Esophagus muscularis mucosa (tissue), 4 donors: ENCODE measurements around the gene EBF4.

Experiments used
- EP300 ChIP-seq: sonication (generic); formaldehyde crosslinking; IDR thresholded peaks from one replicate; pipeline ENCODE4 v1.6.1; 2017; ENCODE audit warnings: antibody characterized with exemption
- POLR2A ChIP-seq: fragments of 450-650 bp; IDR thresholded peaks from one replicate; pipeline ENCODE4 v1.6.1; 2017; ENCODE audit warnings: antibody characterized with exemption, moderate library complexity, mild to moderate bottlenecking, low read depth
- TF ChIP-seq, protein P1 (sequence below), 3 experiments: fragments of 200-600 bp in 2 of 3; fragments of 450-650 bp in 1 of 3; sonication (generic) in 2 of 3; IDR thresholded peaks; one replicate each; pipeline ENCODE4 v1.5.1; 2017 to 2019; ENCODE audit warnings: antibody characterized with exemption in 3 of 3, mild to moderate bottlenecking in 2 of 3, moderate library complexity in 1 of 3

DNA sequence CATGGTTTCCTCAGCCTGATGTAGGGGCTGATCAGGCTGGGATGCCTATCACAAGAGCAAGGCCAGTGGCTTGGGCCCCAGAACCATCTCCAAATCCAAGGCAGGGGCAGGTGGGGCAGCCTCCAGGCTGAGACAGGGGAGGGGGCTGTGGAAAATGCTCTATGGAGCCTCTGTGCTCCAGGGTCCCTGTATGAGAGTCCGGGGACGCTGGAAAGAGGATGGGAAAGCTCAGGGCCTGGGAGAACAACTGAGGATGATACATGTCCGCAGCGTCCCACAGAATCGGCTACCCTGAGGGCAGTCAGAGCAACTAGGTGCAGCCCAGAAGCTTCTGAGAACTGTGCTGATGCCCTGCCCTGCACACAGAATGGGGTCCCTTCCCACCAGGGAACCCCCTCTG is 64.4 kb downstream of the EBF4 start:
- TF ChIP-seq, protein P1, sequence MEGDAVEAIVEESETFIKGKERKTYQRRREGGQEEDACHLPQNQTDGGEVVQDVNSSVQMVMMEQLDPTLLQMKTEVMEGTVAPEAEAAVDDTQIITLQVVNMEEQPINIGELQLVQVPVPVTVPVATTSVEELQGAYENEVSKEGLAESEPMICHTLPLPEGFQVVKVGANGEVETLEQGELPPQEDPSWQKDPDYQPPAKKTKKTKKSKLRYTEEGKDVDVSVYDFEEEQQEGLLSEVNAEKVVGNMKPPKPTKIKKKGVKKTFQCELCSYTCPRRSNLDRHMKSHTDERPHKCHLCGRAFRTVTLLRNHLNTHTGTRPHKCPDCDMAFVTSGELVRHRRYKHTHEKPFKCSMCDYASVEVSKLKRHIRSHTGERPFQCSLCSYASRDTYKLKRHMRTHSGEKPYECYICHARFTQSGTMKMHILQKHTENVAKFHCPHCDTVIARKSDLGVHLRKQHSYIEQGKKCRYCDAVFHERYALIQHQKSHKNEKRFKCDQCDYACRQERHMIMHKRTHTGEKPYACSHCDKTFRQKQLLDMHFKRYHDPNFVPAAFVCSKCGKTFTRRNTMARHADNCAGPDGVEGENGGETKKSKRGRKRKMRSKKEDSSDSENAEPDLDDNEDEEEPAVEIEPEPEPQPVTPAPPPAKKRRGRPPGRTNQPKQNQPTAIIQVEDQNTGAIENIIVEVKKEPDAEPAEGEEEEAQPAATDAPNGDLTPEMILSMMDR (IDR thresholded peaks at IDR 0.05) = no peak
- TF ChIP-seq EP300 = no peak
- TF ChIP-seq POLR2A = no peak
